ENCODE measurements around the gene DGKQ.

- TF ChIP-seq, protein P1, sequence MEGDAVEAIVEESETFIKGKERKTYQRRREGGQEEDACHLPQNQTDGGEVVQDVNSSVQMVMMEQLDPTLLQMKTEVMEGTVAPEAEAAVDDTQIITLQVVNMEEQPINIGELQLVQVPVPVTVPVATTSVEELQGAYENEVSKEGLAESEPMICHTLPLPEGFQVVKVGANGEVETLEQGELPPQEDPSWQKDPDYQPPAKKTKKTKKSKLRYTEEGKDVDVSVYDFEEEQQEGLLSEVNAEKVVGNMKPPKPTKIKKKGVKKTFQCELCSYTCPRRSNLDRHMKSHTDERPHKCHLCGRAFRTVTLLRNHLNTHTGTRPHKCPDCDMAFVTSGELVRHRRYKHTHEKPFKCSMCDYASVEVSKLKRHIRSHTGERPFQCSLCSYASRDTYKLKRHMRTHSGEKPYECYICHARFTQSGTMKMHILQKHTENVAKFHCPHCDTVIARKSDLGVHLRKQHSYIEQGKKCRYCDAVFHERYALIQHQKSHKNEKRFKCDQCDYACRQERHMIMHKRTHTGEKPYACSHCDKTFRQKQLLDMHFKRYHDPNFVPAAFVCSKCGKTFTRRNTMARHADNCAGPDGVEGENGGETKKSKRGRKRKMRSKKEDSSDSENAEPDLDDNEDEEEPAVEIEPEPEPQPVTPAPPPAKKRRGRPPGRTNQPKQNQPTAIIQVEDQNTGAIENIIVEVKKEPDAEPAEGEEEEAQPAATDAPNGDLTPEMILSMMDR (IDR thresholded peaks at IDR 0.05; ENCODE audit: insufficient read depth, low read length, poor library complexity, severe bottlenecking) = no peak
- TF ChIP-seq EZH2phosphoT487 (conservative IDR thresholded peaks at IDR 0.05; ENCODE audit: low read length) = no peak
These were observed 23.0 kb downstream of the DGKQ start for GRCh38 chr4:950136-951020.

All from SU-DHL-6 (cell line).